Esophagus muscularis mucosa (tissue), 4 donors: ENCODE measurements around the gene P2RY2. TPM values are rescaled to one million over a fixed set of nuclear protein-coding genes. Genes with fewer than 3 reads are reported as not detected.

ENCODE experiments used
- DNase-seq: peaks from one replicate; pipeline ENCODE4 v3.0.0-alpha.2; 2017; ENCODE audit errors: extremely low spot score
- H3K27ac ChIP-seq, 4 donors: fragments of 200-600 bp; sonication (generic); replicated peaks in 1 of 4; 1 replicate in 3 of 4; 2 replicates in 1 of 4; pipeline ENCODE4 v1.5.1; 2016 to 2019; ENCODE audit warnings: mild to moderate bottlenecking in 1 of 4
- H3K27me3 ChIP-seq, 4 donors: fragments of 200-600 bp; sonication (generic); one replicate each; pipeline versions ENCODE4 v1.5.1 to v1.6.0; 2016 to 2019
- H3K36me3 ChIP-seq, 4 donors: fragments of 200-600 bp; sonication (generic); one replicate each; pipeline ENCODE4 v1.5.1; 2016 to 2019
- H3K4me1 ChIP-seq, 4 donors: fragments of 200-600 bp; sonication (generic); one replicate each; pipeline ENCODE4 v1.5.1; 2016 to 2019
- H3K4me3 ChIP-seq, 4 donors: fragments of 200-600 bp; sonication (generic); 1 replicate in 2 of 4; 2 replicates in 2 of 4; pipeline ENCODE4 v1.5.1; 2016 to 2019; ENCODE audit warnings: mild to moderate bottlenecking in 4 of 4, moderate library complexity in 1 of 4
- H3K9me3 ChIP-seq, 4 donors: fragments of 200-600 bp; sonication (generic); 1 replicate in 3 of 4; 2 replicates in 1 of 4; pipeline ENCODE4 v1.5.1; 2016 to 2019
- CTCF ChIP-seq, 3 experiments: fragments of 200-600 bp in 2 of 3; fragments of 450-650 bp in 1 of 3; sonication (generic) in 2 of 3; IDR thresholded peaks; one replicate each; pipeline ENCODE4 v1.5.1; 2017 to 2019; ENCODE audit warnings: antibody characterized with exemption in 3 of 3, mild to moderate bottlenecking in 2 of 3, moderate library complexity in 1 of 3
- EP300 ChIP-seq: sonication (generic); formaldehyde crosslinking; IDR thresholded peaks from one replicate; pipeline ENCODE4 v1.6.1; 2017; ENCODE audit warnings: antibody characterized with exemption
- POLR2A ChIP-seq: fragments of 450-650 bp; IDR thresholded peaks from one replicate; pipeline ENCODE4 v1.6.1; 2017; ENCODE audit warnings: antibody characterized with exemption, moderate library complexity, mild to moderate bottlenecking, low read depth
- POLR2AphosphoS5 ChIP-seq, 2 donors: sonication (generic); formaldehyde crosslinking; IDR thresholded peaks; one replicate each; pipeline ENCODE4 v1.6.1; 2017; ENCODE audit warnings: antibody characterized with exemption in 2 of 2
- WGBS: methylation state at CpG from one replicate; pipeline ENCODE4 v1.1.5; 2018; 5-methylcytosine and 5-hydroxymethylcytosine counted together
- intact Hi-C: fragments of 100-400 bp; cut with DNase I; formaldehyde crosslinking; loops from one replicate; pipeline ENCODE4 v1.15.1; 2023
- total RNA-seq, 4 donors: library from RNA; depleted of rRNA; stranded (reverse); fragments of >200 nt; gene quantifications; one replicate each; pipeline versions ENCODE4 v1.1.0 to v1.2.1, GENCODE V29; 2016

The P2RY2 gene
- total RNA-seq, 4 donors from 2014 or later: 0.32 to 0.83 (median 0.52) TPM; not detected in 1

- WGBS: 90% methylated on average over 5 of the region's 5 CpGs
- Histone ChIP-seq H3K27me3 (no peaks in the 10 kb centered on the region), H3K27ac (no peak overlapping the region), H3K4me3 (no peak overlapping the region), H3K36me3 (no peaks in the 10 kb centered on the region), H3K4me1 (no peaks in the 10 kb centered on the region), H3K9me3 (no peaks in the 10 kb centered on the region)
- DNase-seq: no peak
- intact Hi-C loops: no loop called here
- TF ChIP-seq CTCF (IDR thresholded peaks at IDR 0.05) (no peak), POLR2A (no peak), POLR2AphosphoS5 (IDR thresholded peaks at IDR 0.05) (no peak), EP300 (no peak)
Measured at GRCh38 chr11:73249304-73249703, 31.2 kb downstream of the P2RY2 start.

- 94% methylated on average over 11 of the region's 11 CpGs for WGBS
- H3K36me3 ChIP-seq: no peaks in the 10 kb centered on the region
- H3K27ac ChIP-seq: no peak overlapping the region
- no peak overlapping the region for H3K4me3 ChIP-seq
- no peak for TF ChIP-seq POLR2A
- no peak for TF ChIP-seq CTCF (IDR thresholded peaks at IDR 0.05)
- no peak for TF ChIP-seq POLR2AphosphoS5 (IDR thresholded peaks at IDR 0.05)
- DNase-seq: no peak
- H3K27me3 ChIP-seq: no peaks in the 10 kb centered on the region
- intact Hi-C loops: no loop called here
- no peaks in the 10 kb centered on the region for H3K4me1 ChIP-seq
- no peaks in the 10 kb centered on the region for H3K9me3 ChIP-seq
Measured at GRCh38 chr11:73249853-73250783, 32.0 kb downstream of the P2RY2 start.

GRCh38 chr11:73252577-73253191, 34.6 kb downstream of the P2RY2 start:
- Histone ChIP-seq H3K9me3 (no peaks in the 10 kb centered on the region), H3K4me1 (peaks cover 6 to 7% (median 6%) of the 10 kb centered on the region in 4 donors), H3K27ac (no peak overlapping the region), H3K27me3 (no peaks in the 10 kb centered on the region), H3K36me3 (no peaks in the 10 kb centered on the region), H3K4me3 (no peak overlapping the region)
- TF ChIP-seq POLR2AphosphoS5 (IDR thresholded peaks at IDR 0.05): no peak
- peak in 1 of 3 experiments; percentile 10 for TF ChIP-seq CTCF (IDR thresholded peaks at IDR 0.05)
- WGBS: 88% methylated on average over 4 of the region's 4 CpGs
- DNase-seq: no peak
- intact Hi-C loops: no loop called here

GRCh38 chr11:73257342-73258103, 39.4 kb downstream of the P2RY2 start:
- no peak for TF ChIP-seq CTCF (IDR thresholded peaks at IDR 0.05)
- peak in 1 of 2 donors; percentile 26 for TF ChIP-seq POLR2AphosphoS5 (IDR thresholded peaks at IDR 0.05)
- TF ChIP-seq EP300: no peak
- Histone ChIP-seq H3K27me3 (no peaks in the 10 kb centered on the region), H3K27ac (peak overlapping the region in 2 of 4 donors; percentile 32 to 62), H3K4me1 (peaks cover 13 to 15% (median 14%) of the 10 kb centered on the region in 4 donors), H3K4me3 (no peak overlapping the region), H3K36me3 (no peaks in the 10 kb centered on the region), H3K9me3 (no peaks in the 10 kb centered on the region)
- intact Hi-C loops: no loop called here
- WGBS: 74% methylated on average over 6 of the region's 6 CpGs
- DNase-seq: no peak
